B cell (primary cell): ENCODE measurements around the gene TM4SF20. TPM values are rescaled to one million over a fixed set of nuclear protein-coding genes. Genes with fewer than 3 reads are reported as not detected.

Experiments used
- ATAC-seq: fragments of 200-7000 bp; cut with Tn5 transposase; one replicate; pipeline ENCODE4 v1.10.0; 2021; ENCODE audit warnings: low read depth, mild to moderate bottlenecking, moderate number of reproducible peaks, moderate library complexity
- CTCF ChIA-PET: fragments of 350-600 bp; sonication (Branson Sonifier 250); formaldehyde crosslinking; loops from one replicate; lab custom pipeline; 2021; ENCODE audit warnings: antibody characterized with exemption, inconsistent platforms; lab: Charles Lee
- POLR2A ChIA-PET: fragments of 350-600 bp; sonication (Branson Sonifier 250); formaldehyde crosslinking; loops from one replicate; lab custom pipeline; 2021; ENCODE audit warnings: antibody characterized with exemption; lab: Charles Lee
- DNase-seq: peaks from one replicate; pipeline ENCODE4 v3.0.0; 2013
- H2AFZ ChIP-seq: 2 replicates; pipeline ENCODE4 v1.6.1; 2012; ENCODE audit warnings: mild to moderate bottlenecking, low read depth, low read length; ENCODE audit not compliant: insufficient read depth, poor library complexity, severe bottlenecking
- H3K27ac ChIP-seq, 2 donors: 1 replicate in 1 of 2; 2 replicates in 1 of 2; pipeline ENCODE4 v1.5.1; 2012 to 2013; ENCODE audit warnings: low read length in 2 of 2, mild to moderate bottlenecking in 2 of 2, moderate library complexity in 1 of 2
- H3K27me3 ChIP-seq, 4 experiments: fragments of 200-600 bp in 1 of 4; sonication (generic) in 1 of 4; replicated peaks in 1 of 4; 1 replicate in 2 of 4; 2 replicates in 2 of 4; pipeline versions ENCODE4 v1.6.1 to v1.7.0; 2013 to 2016; ENCODE audit warnings: low read length in 3 of 4, mild to moderate bottlenecking in 2 of 4, mixed read lengths in 1 of 4, moderate library complexity in 1 of 4; ENCODE audit not compliant: insufficient read depth in 4 of 4, control insufficient read depth in 3 of 4; ENCODE audit errors: control extremely low read depth in 1 of 4
- H3K36me3 ChIP-seq, 2 experiments: replicated peaks in 1 of 2; 1 replicate in 1 of 2; 2 replicates in 1 of 2; pipeline versions ENCODE4 v1.6.1 to v1.7.1; 2013; ENCODE audit warnings: low read length in 1 of 2; ENCODE audit not compliant: insufficient read depth in 2 of 2, control insufficient read depth in 1 of 2; ENCODE audit errors: control extremely low read depth in 1 of 2, extremely low read depth in 1 of 2
- H3K4me1 ChIP-seq, 2 donors: fragments of 200-600 bp in 1 of 2; sonication (generic) in 1 of 2; 1 replicate in 1 of 2; 2 replicates in 1 of 2; pipeline versions ENCODE4 v1.5.1 to v1.6.1; 2013 to 2017; ENCODE audit warnings: low read length in 2 of 2; ENCODE audit not compliant: control insufficient read depth in 2 of 2, insufficient read depth in 2 of 2
- H3K4me2 ChIP-seq: replicated peaks from 2 replicates; pipeline ENCODE3; 2012; ENCODE audit warnings: mild to moderate bottlenecking, low read depth, low read length; ENCODE audit not compliant: poor library complexity, severe bottlenecking
- H3K4me3 ChIP-seq, 5 experiments: fragments of 200-600 bp in 1 of 5; sonication (generic) in 1 of 5; 1 replicate in 3 of 5; 2 replicates in 2 of 5; pipeline versions ENCODE4 v1.5.1 to v1.7.0; 2011 to 2016; ENCODE audit warnings: low read length in 4 of 5, mild to moderate bottlenecking in 4 of 5, low read depth in 2 of 5, control low read depth in 1 of 5, moderate library complexity in 1 of 5; ENCODE audit not compliant: insufficient read depth in 1 of 5; ENCODE audit errors: control extremely low read depth in 1 of 5, extremely low read depth in 1 of 5
- H3K79me2 ChIP-seq: fragments of 200-600 bp; sonication (generic); one replicate; pipeline ENCODE4 v1.6.0; 2016; ENCODE audit warnings: low read length; ENCODE audit not compliant: control insufficient read depth, insufficient read depth
- H3K9ac ChIP-seq: fragments of 200-600 bp; sonication (generic); 2 replicates; pipeline ENCODE4 v1.6.1; 2017; ENCODE audit warnings: mild to moderate bottlenecking, low read length, moderate library complexity
- H3K9me3 ChIP-seq, 3 donors: one replicate each; pipeline versions ENCODE4 v1.6.1 to v1.7.1; 2013; ENCODE audit warnings: low read length in 2 of 3; ENCODE audit not compliant: control insufficient read depth in 2 of 3, insufficient read depth in 1 of 3; ENCODE audit errors: control extremely low read depth in 1 of 3
- H4K20me1 ChIP-seq: 2 replicates; pipeline ENCODE4 v1.6.0; 2012; ENCODE audit warnings: mild to moderate bottlenecking, low read length; ENCODE audit not compliant: insufficient read depth, control insufficient read depth, poor library complexity, severe bottlenecking
- H3K27ac Mint-ChIP-seq: one replicate; pipeline ENCODE4 v1.8.0; 2021; ENCODE audit warnings: mixed read lengths
- H3K27me3 Mint-ChIP-seq: one replicate; pipeline ENCODE4 v1.8.0; 2021; ENCODE audit warnings: mixed read lengths
- H3K4me1 Mint-ChIP-seq: one replicate; pipeline ENCODE4 v1.8.0; 2021; ENCODE audit warnings: mixed read lengths
- H3K4me3 Mint-ChIP-seq: one replicate; pipeline ENCODE4 v1.8.0; 2021; ENCODE audit warnings: mixed read lengths
- H3K9me3 Mint-ChIP-seq: one replicate; pipeline ENCODE4 v1.8.0; 2022; ENCODE audit warnings: mixed read lengths; ENCODE audit not compliant: insufficient read depth
- CTCF ChIP-seq: fragments of 200-600 bp; IDR thresholded peaks from one replicate; pipeline ENCODE4 v1.8.0; 2022; ENCODE audit warnings: antibody characterized with exemption, mild to moderate bottlenecking
- EZH2 ChIP-seq: IDR thresholded peaks from 2 replicates; pipeline ENCODE4 v1.6.1; 2012; ENCODE audit warnings: borderline replicate concordance, low read depth, mild to moderate bottlenecking, moderate library complexity, low read length; ENCODE audit not compliant: insufficient read depth, poor library complexity, severe bottlenecking
- WGBS: methylation state at CpG from one replicate; pipeline ENCODE4 v1.1.5; 2013; ENCODE audit warnings: missing lambda C conversion rate; ENCODE audit not compliant: insufficient coverage; 5-methylcytosine and 5-hydroxymethylcytosine counted together
- intact Hi-C: fragments of 100-400 bp; cut with micrococcal nuclease; formaldehyde crosslinking; loops from one replicate; pipeline ENCODE4 v1.10.0; 2022
- polyA plus RNA-seq: library from polyadenylated mRNA; depleted of rRNA; stranded (reverse); fragments of >200 nt; gene quantifications from 2 replicates; pipeline ENCODE4 v1.2.3, GENCODE V29; 2012
- total RNA-seq, 2 donors: library from RNA; stranded (reverse); fragments of 120-200 nt in 1 of 2; gene quantifications; 1 replicate in 1 of 2; 2 replicates in 1 of 2; pipeline versions ENCODE4 v1.2.3 to v1.2.4, GENCODE V29; 2013 to 2022

Gene TM4SF20
- total and polyA plus RNA-seq, 2 donors (not counting 1 experiment from before 2014, with no cell fraction given) = not detected

- no peaks in the 10 kb centered on the region for H3K27me3 ChIP-seq
- DNase-seq (no peak), ATAC-seq (no peak)
- no peaks in the 10 kb centered on the region for H3K9me3 Mint-ChIP-seq
- H3K4me1 ChIP-seq = no peaks in the 10 kb centered on the region
- POLR2A ChIA-PET = no interaction called here
- no peak overlapping the region for H3K27ac Mint-ChIP-seq
- 89% methylated on average over 4 of the region's 8 CpGs for WGBS
- H3K36me3 ChIP-seq = no peaks in the 10 kb centered on the region
- H3K27me3 Mint-ChIP-seq = peaks cover 5% of the 10 kb centered on the region
- no peak overlapping the region for H3K9ac ChIP-seq
- H3K4me3 Mint-ChIP-seq = no peak overlapping the region
- intact Hi-C loops = no loop called here
- no peak overlapping the region for H3K4me3 ChIP-seq
- H3K27ac ChIP-seq = no peak overlapping the region
- no peak for TF ChIP-seq CTCF
- TF ChIP-seq EZH2 = no peak
- CTCF ChIA-PET = interaction anchor here (1.6 kb wide), 1 partner anchor 11 kb away, joined by 3 read pairs; no protein-coding TSS in a partner anchor
- H3K4me1 Mint-ChIP-seq = no peaks in the 10 kb centered on the region
- no peak overlapping the region for H3K4me2 ChIP-seq
- no peaks in the 10 kb centered on the region for H4K20me1 ChIP-seq
- H2AFZ ChIP-seq = no peak overlapping the region
- H3K79me2 ChIP-seq = no peaks in the 10 kb centered on the region
- no peaks in the 10 kb centered on the region for H3K9me3 ChIP-seq
Observed at GRCh38 chr2:227370092-227370491, 9.0 kb downstream of the TM4SF20 start.

- H3K27me3 ChIP-seq = no peaks in the 10 kb centered on the region
- no peaks in the 10 kb centered on the region for H3K36me3 ChIP-seq
- Mint-ChIP-seq H3K9me3 (no peaks in the 10 kb centered on the region), H3K4me1 (peaks cover 6% of the 10 kb centered on the region), H3K4me3 (no peak overlapping the region), H3K27ac (no peak overlapping the region), H3K27me3 (peaks cover 5% of the 10 kb centered on the region)
- no peak overlapping the region for H2AFZ ChIP-seq
- H3K9ac ChIP-seq = no peak overlapping the region
- no peaks in the 10 kb centered on the region for H3K9me3 ChIP-seq
- no peak overlapping the region for H3K27ac ChIP-seq
- no peak for DNase-seq
- ChIA-PET POLR2A (no interaction called here), CTCF (no interaction called here)
- H4K20me1 ChIP-seq = no peaks in the 10 kb centered on the region
- no peak overlapping the region for H3K4me3 ChIP-seq
- peaks cover 4% of the 10 kb centered on the region in 2 donors for H3K4me1 ChIP-seq
- ATAC-seq = no peak
- H3K4me2 ChIP-seq = no peak overlapping the region
- TF ChIP-seq EZH2 = no peak
- TF ChIP-seq CTCF = no peak
- no peaks in the 10 kb centered on the region for H3K79me2 ChIP-seq
- intact Hi-C loops = no loop called here
- 100% methylated on average over 3 of the region's 5 CpGs for WGBS
Observed at GRCh38 chr2:227368574-227368973, 10.5 kb downstream of the TM4SF20 start.
